Caco-2 (cell line): ENCODE data around the gene FGFBP3. TPM values are rescaled to one million over a fixed set of nuclear protein-coding genes. Genes with fewer than 3 reads are reported as not detected.
"Not testable (repeated sequence)": the region's sequence is repeated elsewhere in the genome, so short reads cannot be mapped to it uniquely, and the experiment has no call there.

Experiments used
- BruUV-seq: library from RNA; stranded (reverse); fragments of 400-500 nt; replicated peaks from 2 replicates; lab custom pipeline; 2021; lab: Mats Ljungman, UMichigan
- CTCF ChIA-PET: fragments of 300-600 bp; sonication (Branson Sonifier 250); formaldehyde crosslinking; loops from one replicate; lab custom pipeline; 2022; ENCODE audit warnings: antibody characterized with exemption; lab: Charles Lee
- POLR2A ChIA-PET: fragments of 300-600 bp; sonication (Branson Sonifier 250); formaldehyde crosslinking; loops from one replicate; lab custom pipeline; 2022; ENCODE audit warnings: antibody characterized with exemption; lab: Charles Lee
- DNase-seq, 2 experiments: peaks; one replicate each; pipeline versions ENCODE4 v3.0.0 to v3.0.0-alpha.2; 2020 to 2022
- H3K27me3 ChIP-seq: replicated peaks from 2 replicates; pipeline ENCODE4 v1.6.0; 2011; ENCODE audit warnings: low read length; ENCODE audit not compliant: control insufficient read depth, insufficient read depth
- H3K36me3 ChIP-seq: 2 replicates; pipeline ENCODE4 v1.5.1; 2011; ENCODE audit warnings: low read length; ENCODE audit not compliant: control insufficient read depth, insufficient read depth
- H3K4me1 ChIP-seq: fragments of 250-450 bp; sonication (Bioruptor Pico); 2 replicates; pipeline ENCODE4 v1.5.1; 2020; ENCODE audit warnings: mild to moderate bottlenecking
- H3K4me3 ChIP-seq: 2 replicates; pipeline ENCODE4 v1.5.1; 2011; ENCODE audit warnings: low read depth, mild to moderate bottlenecking, control low read depth, low read length
- H3K9me3 ChIP-seq: fragments of 250-450 bp; sonication (Bioruptor Pico); 2 replicates; pipeline ENCODE4 v1.5.1; 2020; ENCODE audit warnings: mild to moderate bottlenecking, moderate library complexity
- H3K27ac Mint-ChIP-seq: one replicate; pipeline ENCODE4 v1.8.0; 2022; ENCODE audit warnings: mixed read lengths; ENCODE audit not compliant: unreplicated experiment
- H3K27me3 Mint-ChIP-seq: one replicate; pipeline ENCODE4 v1.8.0; 2022; ENCODE audit warnings: mixed read lengths; ENCODE audit not compliant: insufficient read depth, unreplicated experiment
- H3K36me3 Mint-ChIP-seq: one replicate; pipeline ENCODE4 v1.8.0; 2022; ENCODE audit warnings: mild to moderate bottlenecking, mixed read lengths; ENCODE audit not compliant: insufficient read depth, unreplicated experiment
- H3K4me1 Mint-ChIP-seq: one replicate; pipeline ENCODE4 v1.8.0; 2022; ENCODE audit warnings: low read depth, mixed read lengths; ENCODE audit not compliant: unreplicated experiment
- H3K4me3 Mint-ChIP-seq: one replicate; pipeline ENCODE4 v1.8.0; 2022; ENCODE audit warnings: mild to moderate bottlenecking, moderate library complexity, mixed read lengths; ENCODE audit not compliant: unreplicated experiment
- H3K9me3 Mint-ChIP-seq: one replicate; pipeline ENCODE4 v1.8.0; 2022; ENCODE audit warnings: mixed read lengths; ENCODE audit not compliant: unreplicated experiment
- intact Hi-C: fragments of 100-400 bp; cut with micrococcal nuclease; formaldehyde crosslinking; loops from one replicate; pipeline ENCODE4 v1.10.0; 2022; ENCODE audit not compliant: unreplicated experiment
- total RNA-seq: library from RNA; stranded (reverse); gene quantifications from 2 replicates; pipeline ENCODE4 v1.2.3, GENCODE V29; 2022
- TF ChIP-seq, protein P1 (sequence below), 2 experiments: fragments of 200-600 bp in 1 of 2; IDR thresholded peaks; 1 replicate in 1 of 2; 2 replicates in 1 of 2; pipeline versions ENCODE4 v1.5.1 to v1.8.0; 2011 to 2022; ENCODE audit warnings: antibody characterized with exemption in 1 of 2, control low read depth in 1 of 2, inconsistent platforms in 1 of 2, low read depth in 1 of 2, low read length in 1 of 2, mild to moderate bottlenecking in 1 of 2, moderate library complexity in 1 of 2; ENCODE audit not compliant: insufficient read depth in 1 of 2, severe bottlenecking in 1 of 2, unreplicated experiment in 1 of 2

FGFBP3 gene
- total RNA-seq, 1 experiment from 2014 or later = 3.6 TPM

DNA sequence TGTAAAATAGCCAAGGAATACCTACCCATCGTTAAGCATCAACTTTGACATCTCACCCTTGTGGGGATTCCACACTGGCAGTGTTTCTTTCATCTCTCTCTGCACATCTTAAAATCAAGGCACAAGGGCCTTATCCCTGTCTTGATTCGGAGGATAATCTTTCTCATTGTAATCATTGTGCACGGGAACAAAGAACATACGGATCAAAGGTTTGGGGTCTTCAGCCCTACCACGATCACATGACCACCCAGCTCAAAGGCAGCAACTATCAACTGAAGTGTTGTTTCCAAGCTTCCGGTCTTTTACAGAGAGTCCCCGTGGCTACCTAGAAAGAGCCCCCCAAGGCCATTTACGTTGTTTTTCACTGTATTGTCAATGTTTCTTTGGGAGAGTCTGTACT is 11.9 kb downstream of the FGFBP3 start:
- no peaks in the 10 kb centered on the region for H3K4me1 ChIP-seq
- H3K27me3 Mint-ChIP-seq = no peaks in the 10 kb centered on the region
- ChIA-PET POLR2A (no interaction called here), CTCF (no interaction called here)
- no peak overlapping the region for H3K4me3 Mint-ChIP-seq
- no peak for DNase-seq
- no peaks in the 10 kb centered on the region for H3K36me3 Mint-ChIP-seq
- TF ChIP-seq, protein P1, sequence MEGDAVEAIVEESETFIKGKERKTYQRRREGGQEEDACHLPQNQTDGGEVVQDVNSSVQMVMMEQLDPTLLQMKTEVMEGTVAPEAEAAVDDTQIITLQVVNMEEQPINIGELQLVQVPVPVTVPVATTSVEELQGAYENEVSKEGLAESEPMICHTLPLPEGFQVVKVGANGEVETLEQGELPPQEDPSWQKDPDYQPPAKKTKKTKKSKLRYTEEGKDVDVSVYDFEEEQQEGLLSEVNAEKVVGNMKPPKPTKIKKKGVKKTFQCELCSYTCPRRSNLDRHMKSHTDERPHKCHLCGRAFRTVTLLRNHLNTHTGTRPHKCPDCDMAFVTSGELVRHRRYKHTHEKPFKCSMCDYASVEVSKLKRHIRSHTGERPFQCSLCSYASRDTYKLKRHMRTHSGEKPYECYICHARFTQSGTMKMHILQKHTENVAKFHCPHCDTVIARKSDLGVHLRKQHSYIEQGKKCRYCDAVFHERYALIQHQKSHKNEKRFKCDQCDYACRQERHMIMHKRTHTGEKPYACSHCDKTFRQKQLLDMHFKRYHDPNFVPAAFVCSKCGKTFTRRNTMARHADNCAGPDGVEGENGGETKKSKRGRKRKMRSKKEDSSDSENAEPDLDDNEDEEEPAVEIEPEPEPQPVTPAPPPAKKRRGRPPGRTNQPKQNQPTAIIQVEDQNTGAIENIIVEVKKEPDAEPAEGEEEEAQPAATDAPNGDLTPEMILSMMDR (IDR thresholded peaks at IDR 0.05; ENCODE audit: insufficient read depth in 1 of 2, low read depth in 1 of 2, low read length in 1 of 2, severe bottlenecking in 1 of 2, unreplicated experiment in 1 of 2) = no peak
- intact Hi-C loops = no loop called here
- H3K36me3 ChIP-seq = no peaks in the 10 kb centered on the region
- H3K27me3 ChIP-seq = no peaks in the 10 kb centered on the region; the same call in 1 of the 2 replicates
- H3K9me3 ChIP-seq = no peaks in the 10 kb centered on the region
- no peaks in the 10 kb centered on the region for H3K4me1 Mint-ChIP-seq
- no TSS peak for BruUV-seq
- no peaks in the 10 kb centered on the region for H3K9me3 Mint-ChIP-seq
- no peak overlapping the region for H3K27ac Mint-ChIP-seq
- H3K4me3 ChIP-seq = no peak overlapping the region

DNA sequence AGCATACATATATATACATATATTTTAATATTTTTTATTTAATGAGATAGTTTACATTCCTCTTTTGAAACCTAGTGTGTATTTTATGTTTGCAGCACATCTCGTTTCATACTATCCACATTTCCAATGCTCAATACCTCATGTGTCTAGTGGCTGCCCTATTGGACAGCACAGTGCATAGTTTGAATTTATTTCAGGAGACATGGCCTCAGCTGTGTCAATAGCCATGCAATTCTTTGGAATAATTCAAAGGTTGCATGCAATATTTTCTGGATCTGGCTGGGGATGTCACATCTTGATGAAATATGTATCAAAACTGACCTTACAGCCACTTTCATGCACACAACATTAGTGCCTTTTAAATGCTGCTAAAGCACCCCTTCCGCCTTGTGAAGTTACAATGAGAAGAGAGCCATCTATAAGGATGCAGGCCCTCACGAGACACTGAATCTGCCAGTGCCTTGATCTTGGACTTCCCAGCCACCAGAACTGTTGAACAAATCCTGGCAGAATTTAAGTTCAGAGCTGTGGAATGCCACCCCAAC is 13.0 kb downstream of the FGFBP3 start:
- H3K4me3 Mint-ChIP-seq = no peak overlapping the region
- Histone ChIP-seq H3K4me1 (no peaks in the 10 kb centered on the region), H3K4me3 (no peak overlapping the region), H3K27me3 (no peaks in the 10 kb centered on the region; the same call in 1 of the 2 replicates), H3K9me3 (no peaks in the 10 kb centered on the region), H3K36me3 (no peaks in the 10 kb centered on the region)
- ChIA-PET POLR2A (no interaction called here), CTCF (no interaction called here)
- no peaks in the 10 kb centered on the region for H3K9me3 Mint-ChIP-seq
- no peak for DNase-seq
- intact Hi-C loops = no loop called here
- no peaks in the 10 kb centered on the region for H3K36me3 Mint-ChIP-seq
- no peaks in the 10 kb centered on the region for H3K27me3 Mint-ChIP-seq
- BruUV-seq = no TSS peak
- H3K27ac Mint-ChIP-seq = no peak overlapping the region
- TF ChIP-seq, protein P1 (IDR thresholded peaks at IDR 0.05; ENCODE audit: insufficient read depth in 1 of 2, low read depth in 1 of 2, low read length in 1 of 2, severe bottlenecking in 1 of 2, unreplicated experiment in 1 of 2) = no peak
- no peaks in the 10 kb centered on the region for H3K4me1 Mint-ChIP-seq

DNA sequence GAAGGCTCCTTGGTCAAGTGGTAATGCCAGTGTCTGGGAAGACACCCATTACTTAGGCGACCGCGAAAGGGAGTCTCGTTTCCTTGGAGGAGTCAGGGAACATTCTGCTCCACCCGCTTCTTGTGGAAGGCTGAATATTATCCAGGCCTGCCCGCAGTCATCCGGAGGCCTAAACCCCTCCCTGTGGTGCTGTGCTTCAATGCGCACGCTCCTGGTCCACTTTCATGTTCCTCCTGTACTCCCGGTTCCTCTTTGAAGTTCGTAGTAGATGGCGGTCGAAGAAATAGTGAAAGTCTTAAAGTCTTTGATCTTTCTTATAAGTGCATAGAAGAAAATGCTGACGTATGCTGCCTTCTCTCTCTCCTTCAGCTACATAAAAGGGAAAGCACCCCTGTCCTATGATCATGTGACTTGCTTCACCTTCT is 15.0 kb downstream of the FGFBP3 start:
- H3K27ac Mint-ChIP-seq, DNase-seq, H3K36me3 Mint-ChIP-seq, H3K9me3 ChIP-seq, H3K27me3 Mint-ChIP-seq, BruUV-seq, H3K4me1 Mint-ChIP-seq, H3K27me3 ChIP-seq, CTCF ChIA-PET, intact Hi-C loops, H3K4me3 ChIP-seq, H3K9me3 Mint-ChIP-seq, H3K36me3 ChIP-seq, POLR2A ChIA-PET, H3K4me1 ChIP-seq, H3K4me3 Mint-ChIP-seq: not testable (repeated sequence)
